Endometrium (tissue), 2 donors: Measurements from ENCODE around the gene KCNAB3.

Experiments
- FAIRE-seq: peaks from 2 replicates; lab custom pipeline; 2012; peaks lifted over from hg19 to GRCh38; lab: Jason Lieb, UNC
- donor health status: control.
- donor health status: control.

The KCNAB3 gene

GRCh38 chr17:7878234-7878633, 51.4 kb downstream of the KCNAB3 start:
- peak; percentile 48 for FAIRE-seq

- no peak for FAIRE-seq
Observed at GRCh38 chr17:7875804-7876370, 53.8 kb downstream of the KCNAB3 start.

- no peak for FAIRE-seq
Observed at GRCh38 chr17:7873051-7873450, 56.6 kb downstream of the KCNAB3 start.
